ENCODE measurements around the gene RCAN2. TPM values are rescaled to one million over a fixed set of nuclear protein-coding genes. Genes with fewer than 3 reads are reported as not detected.
A peak's percentile ranks its signal among the peaks of the same experiment; 100 is the strongest.

The RCAN2 gene
- total RNA-seq, 1 experiment from 2014 or later = not detected

DNA sequence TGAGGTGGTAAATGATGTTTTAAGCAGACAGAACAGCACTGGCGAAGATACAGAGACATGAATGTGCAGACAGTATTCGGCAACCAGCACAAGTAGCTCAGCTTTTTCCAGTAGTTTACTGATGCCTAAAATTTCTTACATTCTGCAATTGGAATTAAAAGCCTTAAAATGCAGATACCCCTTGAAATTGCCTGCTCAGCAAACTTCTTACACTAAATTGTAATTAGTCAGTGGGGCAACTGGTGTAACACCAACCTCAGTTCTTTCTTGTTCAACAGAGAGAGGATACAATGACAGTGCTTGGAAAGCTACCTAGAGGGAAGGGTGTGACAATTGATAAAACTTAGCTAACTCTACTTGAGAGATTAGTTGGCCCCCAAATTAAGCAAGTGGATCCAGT lies 199.4 kb downstream of the RCAN2 start:
- POLR2A ChIA-PET (ENCODE audit: low non-redundant PET) = no interaction called here
- Histone ChIP-seq H3K36me3 (ENCODE audit: insufficient read depth, low read length, poor library complexity, severe bottlenecking) (no peaks in the 10 kb centered on the region), H3K9me3 (ENCODE audit: low read depth, low read length, poor library complexity, severe bottlenecking) (no peaks in the 10 kb centered on the region), H3K4me1 (ENCODE audit: insufficient read depth, low read length, poor library complexity, severe bottlenecking) (peaks cover 18% of the 10 kb centered on the region), H3K27me3 (replicated peaks; ENCODE audit: insufficient read depth, low read depth, low read length, poor library complexity) (peaks cover 31% of the 10 kb centered on the region), H3K4me3 (ENCODE audit: low read depth, low read length, poor library complexity, severe bottlenecking) (no peak overlapping the region), H3K27ac (ENCODE audit: low read depth, low read length, poor library complexity, severe bottlenecking) (no peak overlapping the region)
- DNase-seq (ENCODE audit: low spot score) = no peak
- intact Hi-C loops (cut with micrococcal nuclease; ENCODE audit: unreplicated experiment) = no loop called here
- BruUV-seq (replicated peaks) = no TSS peak
- TF ChIP-seq, protein P1, sequence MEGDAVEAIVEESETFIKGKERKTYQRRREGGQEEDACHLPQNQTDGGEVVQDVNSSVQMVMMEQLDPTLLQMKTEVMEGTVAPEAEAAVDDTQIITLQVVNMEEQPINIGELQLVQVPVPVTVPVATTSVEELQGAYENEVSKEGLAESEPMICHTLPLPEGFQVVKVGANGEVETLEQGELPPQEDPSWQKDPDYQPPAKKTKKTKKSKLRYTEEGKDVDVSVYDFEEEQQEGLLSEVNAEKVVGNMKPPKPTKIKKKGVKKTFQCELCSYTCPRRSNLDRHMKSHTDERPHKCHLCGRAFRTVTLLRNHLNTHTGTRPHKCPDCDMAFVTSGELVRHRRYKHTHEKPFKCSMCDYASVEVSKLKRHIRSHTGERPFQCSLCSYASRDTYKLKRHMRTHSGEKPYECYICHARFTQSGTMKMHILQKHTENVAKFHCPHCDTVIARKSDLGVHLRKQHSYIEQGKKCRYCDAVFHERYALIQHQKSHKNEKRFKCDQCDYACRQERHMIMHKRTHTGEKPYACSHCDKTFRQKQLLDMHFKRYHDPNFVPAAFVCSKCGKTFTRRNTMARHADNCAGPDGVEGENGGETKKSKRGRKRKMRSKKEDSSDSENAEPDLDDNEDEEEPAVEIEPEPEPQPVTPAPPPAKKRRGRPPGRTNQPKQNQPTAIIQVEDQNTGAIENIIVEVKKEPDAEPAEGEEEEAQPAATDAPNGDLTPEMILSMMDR (conservative IDR thresholded peaks at IDR 0.05; ENCODE audit: low read depth, low read length) = no peak
- TF ChIP-seq EZH2 (IDR thresholded peaks at IDR 0.05; ENCODE audit: borderline replicate concordance, low read depth, low read length, poor library complexity, severe bottlenecking) = no peak
- CTCF ChIA-PET = no interaction called here

DNA sequence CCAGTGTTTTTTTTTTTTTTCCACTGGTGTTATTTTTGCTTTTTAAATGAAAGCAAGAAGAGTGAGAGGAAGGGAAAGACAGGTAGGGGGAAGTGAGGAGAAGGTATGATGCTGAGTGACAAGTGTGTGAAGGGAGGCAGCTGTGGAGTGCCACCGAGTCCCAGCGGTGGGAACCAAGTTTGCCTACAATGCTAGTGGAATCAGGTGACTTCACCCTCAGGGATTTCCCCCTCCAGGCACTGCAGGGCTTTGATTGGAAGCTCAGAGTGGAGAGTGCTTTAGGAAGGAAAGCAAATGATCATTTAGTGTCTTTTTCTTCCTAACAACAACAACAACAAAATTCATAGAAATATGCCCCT lies 200.0 kb downstream of the RCAN2 start:
- Histone ChIP-seq H3K9me3 (ENCODE audit: low read depth, low read length, poor library complexity, severe bottlenecking) (no peaks in the 10 kb centered on the region), H3K36me3 (ENCODE audit: insufficient read depth, low read length, poor library complexity, severe bottlenecking) (no peaks in the 10 kb centered on the region), H3K4me1 (ENCODE audit: insufficient read depth, low read length, poor library complexity, severe bottlenecking) (peaks cover 18% of the 10 kb centered on the region), H3K27ac (ENCODE audit: low read depth, low read length, poor library complexity, severe bottlenecking) (no peak overlapping the region), H3K27me3 (replicated peaks; ENCODE audit: insufficient read depth, low read depth, low read length, poor library complexity) (peaks cover 33% of the 10 kb centered on the region), H3K4me3 (ENCODE audit: low read depth, low read length, poor library complexity, severe bottlenecking) (no peak overlapping the region)
- POLR2A ChIA-PET (ENCODE audit: low non-redundant PET) = no interaction called here
- CTCF ChIA-PET = interaction anchor here (0.6 kb wide), 2 partner anchors 22 to 161 kb away, joined by 3 to 4 read pairs; no protein-coding TSS in a partner anchor
- no peak for TF ChIP-seq EZH2 (IDR thresholded peaks at IDR 0.05; ENCODE audit: borderline replicate concordance, low read depth, low read length, poor library complexity, severe bottlenecking)
- TF ChIP-seq, protein P1 (conservative IDR thresholded peaks at IDR 0.05; ENCODE audit: low read depth, low read length) = no peak
- intact Hi-C loops (cut with micrococcal nuclease; ENCODE audit: unreplicated experiment) = no loop called here
- DNase-seq (ENCODE audit: low spot score) = peak; percentile 6
- BruUV-seq (replicated peaks) = no TSS peak

DNA sequence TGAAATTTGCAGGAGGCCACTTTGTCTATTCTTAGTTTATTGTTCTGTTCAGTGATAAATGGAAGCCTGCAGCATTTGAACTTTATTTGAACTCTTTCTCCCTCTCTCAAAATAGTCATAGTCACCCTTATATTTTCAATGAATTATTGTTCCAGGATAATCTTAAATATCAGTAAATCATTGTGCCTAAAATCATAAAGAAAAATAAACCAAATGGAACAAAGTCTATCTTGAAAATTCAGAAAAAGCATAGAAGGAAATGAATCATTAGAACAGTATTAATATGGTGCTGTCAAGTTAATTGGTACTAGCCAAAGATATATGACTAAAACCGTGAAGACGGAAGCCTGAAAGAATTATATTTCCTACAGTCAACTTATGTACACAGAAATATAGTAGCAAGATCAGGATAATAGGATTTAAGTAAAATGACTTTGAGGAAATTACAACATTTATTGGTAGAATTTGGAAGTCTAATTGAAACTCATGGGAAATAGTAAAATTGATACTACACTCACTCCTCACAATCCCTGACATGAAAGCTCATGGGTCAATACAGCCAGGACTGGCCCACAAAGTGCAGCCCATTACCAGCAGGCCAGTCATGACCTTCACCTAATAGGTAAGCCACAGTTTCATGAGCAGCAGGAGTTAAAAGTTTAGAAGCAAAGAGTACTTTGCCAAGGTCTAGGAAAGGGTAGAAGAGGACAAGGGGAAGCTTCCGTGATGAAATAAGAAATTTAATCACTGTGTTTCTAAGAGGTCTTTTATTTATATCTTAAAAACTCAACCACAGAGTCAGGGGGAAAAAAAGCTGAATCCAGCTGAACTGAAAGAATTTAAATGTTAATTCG lies 200.6 kb downstream of the RCAN2 start:
- no peak overlapping the region for H3K4me3 ChIP-seq (ENCODE audit: low read depth, low read length, poor library complexity, severe bottlenecking)
- H3K9me3 ChIP-seq (ENCODE audit: low read depth, low read length, poor library complexity, severe bottlenecking) = no peaks in the 10 kb centered on the region
- no TSS peak for BruUV-seq (replicated peaks)
- intact Hi-C loops (cut with micrococcal nuclease; ENCODE audit: unreplicated experiment) = no loop called here
- ChIA-PET CTCF (interaction anchor here (0.6 kb wide), 2 partner anchors 21 to 161 kb away, joined by 3 to 4 read pairs; no protein-coding TSS in a partner anchor), POLR2A (ENCODE audit: low non-redundant PET) (no interaction called here)
- peaks cover 18% of the 10 kb centered on the region for H3K4me1 ChIP-seq (ENCODE audit: insufficient read depth, low read length, poor library complexity, severe bottlenecking)
- TF ChIP-seq, protein P1 (conservative IDR thresholded peaks at IDR 0.05; ENCODE audit: low read depth, low read length) = no peak
- TF ChIP-seq EZH2 (IDR thresholded peaks at IDR 0.05; ENCODE audit: borderline replicate concordance, low read depth, low read length, poor library complexity, severe bottlenecking) = no peak
- H3K27ac ChIP-seq (ENCODE audit: low read depth, low read length, poor library complexity, severe bottlenecking) = no peak overlapping the region
- H3K27me3 ChIP-seq (replicated peaks; ENCODE audit: insufficient read depth, low read depth, low read length, poor library complexity) = peaks cover 39% of the 10 kb centered on the region
- peak; percentile 63 for DNase-seq (ENCODE audit: low spot score)
- no peaks in the 10 kb centered on the region for H3K36me3 ChIP-seq (ENCODE audit: insufficient read depth, low read length, poor library complexity, severe bottlenecking)

Measured in A673 (cell line).